Stimulated activated CD8-positive, alpha-beta memory T cell treated with anti-CD3 and anti-CD28 coated beads, Interleukin-15, amount 100 ng/mL, for 4 hours (primary cell): ENCODE results near the gene CD22.
"Not testable (repeated sequence)": the region's sequence is repeated elsewhere in the genome, so short reads cannot be mapped to it uniquely, and the experiment has no call there.

Experiments
- DNase-seq, 2 donors: peaks; one replicate each; pipeline ENCODE4 v3.0.0-alpha.2; 2020; ENCODE audit warnings: low read depth in 2 of 2

The CD22 gene

DNA sequence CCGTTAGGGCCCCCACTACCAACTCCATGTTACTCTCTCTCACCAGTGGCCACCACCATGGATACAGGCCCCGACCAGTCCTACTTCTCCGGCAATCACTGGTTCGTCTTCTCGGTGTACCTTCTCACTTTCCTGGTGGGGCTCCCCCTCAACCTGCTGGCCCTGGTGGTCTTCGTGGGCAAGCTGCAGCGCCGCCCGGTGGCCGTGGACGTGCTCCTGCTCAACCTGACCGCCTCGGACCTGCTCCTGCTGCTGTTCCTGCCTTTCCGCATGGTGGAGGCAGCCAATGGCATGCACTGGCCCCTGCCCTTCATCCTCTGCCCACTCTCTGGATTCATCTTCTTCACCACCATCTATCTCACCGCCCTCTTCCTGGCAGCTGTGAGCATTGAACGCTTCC is 29.8 kb downstream of the CD22 start:
- not testable (repeated sequence) for DNase-seq

DNA sequence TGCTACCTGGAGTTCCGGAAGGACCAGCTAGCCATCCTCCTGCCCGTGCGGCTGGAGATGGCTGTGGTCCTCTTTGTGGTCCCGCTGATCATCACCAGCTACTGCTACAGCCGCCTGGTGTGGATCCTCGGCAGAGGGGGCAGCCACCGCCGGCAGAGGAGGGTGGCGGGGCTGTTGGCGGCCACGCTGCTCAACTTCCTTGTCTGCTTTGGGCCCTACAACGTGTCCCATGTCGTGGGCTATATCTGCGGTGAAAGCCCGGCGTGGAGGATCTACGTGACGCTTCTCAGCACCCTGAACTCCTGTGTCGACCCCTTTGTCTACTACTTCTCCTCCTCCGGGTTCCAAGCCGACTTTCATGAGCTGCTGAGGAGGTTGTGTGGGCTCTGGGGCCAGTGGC is 30.4 kb downstream of the CD22 start:
- not testable (repeated sequence) for DNase-seq

DNA sequence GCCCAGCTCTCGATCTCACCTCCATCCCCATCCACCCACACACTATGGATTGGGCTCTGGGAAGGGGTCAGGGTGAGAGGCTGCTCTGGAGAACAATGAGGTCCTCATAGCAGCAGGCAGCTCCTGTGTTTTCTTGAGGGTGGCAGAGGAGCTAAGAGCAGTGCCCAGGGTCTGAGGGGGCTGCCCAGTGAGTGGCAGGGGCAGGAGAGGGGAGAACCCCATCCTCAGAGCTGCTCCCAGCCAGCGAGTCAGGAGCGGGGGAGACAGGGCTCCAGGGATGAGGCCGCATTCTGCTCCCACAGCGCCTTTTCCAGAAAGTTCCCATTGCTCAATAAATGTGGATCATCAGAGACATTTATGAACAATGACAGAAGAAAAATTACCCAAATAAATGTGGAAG is 31.1 kb downstream of the CD22 start:
- not testable (repeated sequence) for DNase-seq

DNA sequence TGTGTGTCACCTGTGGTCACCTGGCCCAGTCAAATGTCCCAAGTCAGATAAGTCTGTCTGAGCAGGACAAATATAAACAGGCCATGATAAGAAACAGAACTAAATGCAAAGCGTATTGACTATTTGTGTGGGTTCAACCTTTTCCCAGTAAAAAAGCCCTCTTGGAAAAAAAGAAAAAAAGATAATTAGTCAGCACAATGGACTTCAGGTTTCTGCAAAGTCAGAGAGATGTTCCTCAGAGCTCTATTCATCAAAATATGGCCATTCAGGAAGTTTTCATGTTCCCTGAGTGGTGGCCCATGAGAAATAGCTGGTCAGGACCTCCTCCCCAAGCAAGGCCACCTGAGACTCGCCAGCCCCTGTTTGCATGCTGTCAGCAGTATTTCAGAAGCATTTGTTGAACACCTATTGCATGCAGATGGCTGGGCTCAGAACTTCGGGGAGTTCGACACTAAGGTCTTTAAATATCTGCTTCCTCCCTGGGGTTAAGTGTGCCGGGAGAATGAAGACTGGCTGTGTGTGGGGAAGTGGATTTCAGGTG is 32.0 kb downstream of the CD22 start:
- DNase-seq: no peak

DNA sequence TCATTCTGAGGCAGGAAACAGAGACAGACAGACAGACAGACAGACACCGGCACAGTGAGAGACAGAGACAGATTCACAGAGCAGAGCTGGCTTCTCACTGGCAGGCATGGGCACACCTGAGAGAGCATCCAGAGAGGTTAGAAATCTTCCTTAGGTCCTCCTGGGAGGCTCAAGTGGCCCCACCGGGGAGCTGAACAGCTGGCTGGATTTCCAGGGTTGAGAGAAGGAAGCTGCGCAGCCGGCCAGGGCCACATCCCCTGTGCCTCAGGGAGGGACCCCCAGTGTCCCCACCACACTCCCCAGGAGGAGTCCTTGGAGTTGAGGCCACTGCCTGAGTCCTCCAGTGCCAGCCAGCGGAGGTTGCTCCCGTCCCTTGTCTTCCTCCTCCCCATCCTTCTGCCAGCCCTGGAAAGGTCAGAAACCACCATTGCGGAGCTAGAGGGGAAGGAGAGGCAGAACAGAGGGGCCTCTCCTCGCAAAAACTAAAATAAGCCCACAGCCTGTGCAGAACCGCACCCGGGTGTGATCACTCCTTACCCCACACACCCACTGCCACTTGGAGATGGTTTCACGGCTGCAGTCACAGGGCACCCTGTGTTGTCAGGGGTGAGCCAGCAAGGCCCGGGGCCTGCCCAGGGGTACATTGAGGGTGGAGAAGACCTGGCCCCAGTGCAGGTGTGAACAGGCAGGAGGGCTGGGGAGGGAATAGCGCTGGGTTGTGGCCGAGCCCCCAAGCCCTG is 33.4 kb downstream of the CD22 start:
- no peak for DNase-seq

DNA sequence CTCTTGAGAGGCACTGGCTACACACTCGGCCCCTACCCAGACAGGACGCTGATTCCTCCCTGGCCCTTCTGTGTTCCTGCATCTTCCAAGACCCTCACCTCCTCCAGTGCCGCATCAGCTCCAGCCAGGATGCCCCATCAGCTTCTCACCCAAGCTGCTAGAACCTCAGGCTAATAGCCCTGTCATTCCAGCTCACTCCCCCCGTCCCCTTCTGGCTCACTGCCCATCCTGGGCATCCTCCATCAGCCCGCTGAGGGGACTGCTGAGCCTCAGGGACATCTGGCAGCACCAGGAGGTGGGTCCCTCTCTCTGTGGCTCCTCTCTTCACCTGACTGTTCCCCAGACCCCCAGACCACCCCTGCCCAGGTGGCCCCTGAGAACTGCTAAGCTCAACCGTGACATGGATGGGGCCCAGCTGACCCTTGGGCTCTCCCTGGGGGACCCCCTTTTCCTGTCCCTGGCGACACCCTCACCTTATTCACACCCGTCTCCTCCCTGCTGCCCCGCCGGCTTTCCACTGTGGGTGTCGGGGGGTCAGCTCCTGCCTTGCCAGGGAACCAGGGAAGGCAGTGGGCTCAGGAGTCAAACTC is 34.1 kb downstream of the CD22 start:
- DNase-seq: no peak

DNA sequence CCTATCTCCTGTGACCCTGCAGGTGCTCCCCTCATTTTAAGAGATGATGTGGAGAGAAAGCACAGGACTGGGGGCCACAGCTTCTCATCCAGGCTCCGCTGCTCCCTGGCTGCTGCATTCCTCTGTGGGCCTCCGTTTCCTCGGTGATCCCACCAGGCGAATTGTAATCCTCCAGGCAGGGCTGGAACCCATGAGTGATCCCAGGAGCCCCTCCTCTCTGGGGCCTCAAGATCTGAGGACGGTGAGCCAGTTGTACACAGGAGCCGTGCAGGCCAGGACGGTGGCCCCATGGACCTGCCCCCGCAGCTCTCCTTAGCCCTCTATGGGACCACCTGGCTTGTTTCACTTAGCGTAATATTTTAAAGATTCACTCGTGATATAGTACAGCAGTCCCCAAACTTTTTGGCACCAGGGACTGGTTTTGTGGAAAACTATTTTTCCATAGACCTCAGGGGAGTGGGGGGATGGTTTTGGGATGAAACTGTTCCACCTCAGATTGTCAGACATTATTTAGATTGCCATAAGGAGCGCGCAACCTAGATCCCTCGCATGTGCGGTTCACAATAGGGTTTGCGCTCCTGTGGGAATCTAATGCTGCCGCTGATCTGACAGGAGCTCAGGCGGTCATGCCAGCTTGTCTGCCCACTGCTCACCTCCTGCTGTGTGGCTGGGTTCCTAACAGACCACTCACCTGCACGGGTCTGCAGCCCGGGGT is 34.9 kb downstream of the CD22 start:
- no peak for DNase-seq

DNA sequence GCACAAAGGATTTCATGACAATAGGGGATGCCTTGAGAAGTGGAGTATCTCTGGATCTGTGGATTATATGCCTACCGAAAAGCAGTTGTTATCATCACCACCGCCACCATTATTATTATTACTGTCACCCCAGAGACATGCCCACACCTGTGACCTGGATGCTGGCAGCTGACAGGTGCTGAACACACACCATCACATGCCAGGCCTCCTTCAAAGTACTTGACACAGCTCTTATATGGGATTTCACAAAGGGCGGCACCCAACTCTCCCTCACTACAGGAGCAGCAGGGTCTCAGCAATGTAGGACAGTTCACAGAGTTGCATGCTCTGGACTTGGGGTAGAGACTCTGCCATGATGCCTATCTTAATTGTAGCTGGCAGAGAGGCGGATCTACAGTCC is 36.3 kb downstream of the CD22 start:
- no peak for DNase-seq

DNA sequence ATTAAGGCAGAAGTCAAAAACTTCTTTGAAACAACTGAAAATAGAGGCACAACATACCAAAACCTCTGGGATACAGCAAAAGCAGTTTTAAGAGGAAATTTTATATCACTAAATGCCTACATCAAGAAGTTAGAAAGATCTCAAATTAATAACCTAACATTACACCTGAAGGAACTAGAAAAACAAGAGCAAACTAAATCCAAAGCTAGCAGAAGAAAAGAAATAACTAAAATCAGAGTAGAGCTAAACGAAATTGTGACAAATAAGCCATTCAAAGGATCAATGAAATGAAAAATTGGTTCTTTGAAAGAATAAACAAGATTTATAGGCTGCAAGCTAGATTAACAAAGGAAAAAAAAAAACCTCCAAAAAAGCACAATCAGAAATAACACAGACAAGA is 39.4 kb downstream of the CD22 start:
- no peak for DNase-seq

DNA sequence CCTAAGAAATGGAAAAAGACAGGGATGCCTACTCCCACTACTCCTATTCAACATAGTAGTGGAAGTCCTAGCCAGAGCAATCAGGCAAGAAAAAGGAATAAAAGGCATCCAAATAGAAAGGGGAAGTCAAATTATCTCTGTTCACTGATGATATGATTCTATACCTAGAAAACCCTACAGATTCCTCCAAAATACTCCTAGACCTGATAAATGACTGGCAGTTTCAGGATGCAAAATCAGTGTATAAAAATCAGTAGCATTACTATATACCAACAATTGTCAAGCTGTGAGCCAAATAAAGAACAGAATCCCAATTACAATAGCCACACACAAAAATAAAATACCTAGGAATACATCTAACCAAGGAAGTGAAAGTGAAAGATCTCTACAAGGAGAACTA is 40.5 kb downstream of the CD22 start:
- DNase-seq: no peak

DNA sequence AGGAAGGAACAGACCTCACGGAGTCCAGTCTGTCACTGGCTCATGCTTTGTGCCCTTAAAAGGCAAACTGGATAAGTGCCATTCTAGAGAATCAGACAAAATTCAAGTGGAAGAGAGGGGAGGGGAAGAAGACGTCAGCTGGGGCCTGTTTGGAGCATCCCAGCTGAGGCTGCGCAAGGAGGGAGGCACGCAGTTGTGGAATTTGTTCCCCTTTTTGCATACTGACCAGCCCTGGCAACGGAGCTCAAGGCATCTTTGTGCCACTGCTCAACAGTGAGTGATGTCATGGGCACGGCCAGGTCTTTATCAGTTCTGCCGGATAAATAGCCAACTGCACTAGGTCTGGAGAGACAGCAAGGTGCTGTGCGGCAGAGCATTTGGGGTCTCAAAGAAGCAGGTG is 41.7 kb downstream of the CD22 start, which contains the start of gene GPR42:
GPR42 (plus strand) TSS at position 347 of the 400 bp plus-strand sequence. CDS start 292 bp downstream, outside the sequence.
- DNase-seq: no peak

DNA sequence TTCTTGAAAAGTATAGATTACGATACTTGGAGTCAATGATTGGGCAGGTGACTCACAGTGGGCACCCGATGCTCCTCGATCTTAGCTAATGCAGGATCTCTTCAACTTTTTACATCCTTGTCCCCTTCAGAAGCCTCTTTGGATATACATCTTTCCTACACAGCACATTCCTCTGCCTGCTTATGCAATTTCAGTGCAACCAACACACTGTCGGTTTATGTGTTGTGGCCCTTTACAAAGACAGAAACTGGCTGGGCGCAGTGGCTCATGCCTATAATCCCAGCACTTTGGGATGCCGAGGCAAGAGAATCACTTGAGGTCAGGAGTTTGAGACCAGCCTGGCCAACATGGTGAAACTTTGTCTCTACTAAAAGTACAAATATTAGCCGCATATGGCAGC is 44.5 kb downstream of the CD22 start:
- DNase-seq: no peak

DNA sequence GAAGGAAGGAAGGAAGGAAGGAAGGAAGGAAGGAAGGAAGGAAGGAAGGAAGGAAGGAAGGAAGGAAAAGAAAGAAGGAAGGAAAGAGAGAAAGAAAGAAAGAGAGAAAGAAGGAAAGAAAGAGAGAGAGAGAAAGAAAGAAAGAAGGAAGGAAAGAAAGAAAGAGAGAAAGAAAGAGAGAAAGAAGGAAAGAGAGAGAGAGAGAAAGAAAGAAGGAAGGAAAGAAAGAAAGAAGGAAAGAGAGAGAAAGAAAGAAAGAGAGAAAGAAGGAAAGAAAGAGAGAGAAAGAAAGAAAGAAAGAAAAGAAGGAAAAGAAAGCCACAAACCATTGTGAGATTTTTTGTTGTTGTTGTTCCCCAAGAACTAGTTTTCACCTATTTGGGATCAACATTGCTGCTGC is 45.0 kb downstream of the CD22 start:
- DNase-seq: not testable (repeated sequence)

DNA sequence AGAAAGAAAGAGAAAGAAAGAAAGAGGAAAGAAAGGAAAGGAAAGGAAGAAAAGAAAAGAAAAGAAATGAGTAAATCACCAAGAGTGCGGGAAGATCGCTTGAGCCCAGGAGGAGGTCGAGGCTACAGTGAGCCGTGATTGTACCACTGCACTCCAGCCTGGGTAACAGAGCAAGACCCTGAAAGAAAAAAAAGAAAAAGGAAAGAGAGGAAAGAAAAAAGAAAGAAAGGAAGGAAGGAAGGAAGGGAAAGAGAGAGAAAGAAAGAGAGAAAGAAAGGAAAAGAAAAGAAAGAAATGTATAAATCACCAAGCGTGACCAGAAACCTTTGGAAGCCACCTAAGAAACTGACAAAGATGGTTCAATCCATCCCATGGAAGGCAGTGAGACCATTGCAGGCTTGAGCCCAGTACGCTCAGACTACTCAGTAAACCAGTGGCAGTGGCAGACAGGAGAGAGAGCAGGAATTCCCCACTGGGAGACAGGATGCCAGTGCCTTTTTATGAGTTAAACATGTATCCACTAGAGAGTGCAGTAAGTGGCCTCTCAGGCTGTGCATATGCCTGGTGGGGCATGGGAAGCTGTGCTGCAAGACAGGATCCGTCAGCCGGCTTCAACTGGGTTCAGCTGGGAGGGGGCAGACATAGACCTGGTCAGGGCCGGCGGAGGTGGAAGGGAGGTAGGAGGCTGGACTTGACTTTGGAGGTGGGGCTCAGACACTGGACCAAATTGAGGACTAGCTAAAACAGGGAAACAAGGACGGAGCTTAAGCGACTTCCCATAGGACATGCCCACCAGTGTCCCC is 46.7 kb downstream of the CD22 start:
- no peak for DNase-seq

DNA sequence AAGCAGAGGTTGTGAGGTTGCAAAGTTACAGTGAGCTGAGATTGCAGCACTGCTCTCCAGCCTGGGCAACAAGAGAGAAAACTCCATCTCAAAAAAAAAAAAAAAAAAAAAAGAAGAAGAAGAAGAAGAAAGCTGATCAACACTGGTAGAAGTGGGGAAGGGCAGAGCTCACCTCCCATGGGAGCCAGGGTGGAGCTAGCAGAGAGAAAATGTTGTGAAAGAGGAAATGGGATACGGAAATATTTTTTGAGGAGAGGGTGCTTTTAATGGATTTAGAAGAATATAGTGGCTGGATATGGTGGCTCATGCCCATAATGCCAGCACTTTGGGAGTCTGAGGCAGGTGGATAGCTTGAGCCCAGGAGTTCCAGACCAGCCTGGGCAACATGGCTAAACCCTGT is 48.7 kb downstream of the CD22 start:
- no peak for DNase-seq

DNA sequence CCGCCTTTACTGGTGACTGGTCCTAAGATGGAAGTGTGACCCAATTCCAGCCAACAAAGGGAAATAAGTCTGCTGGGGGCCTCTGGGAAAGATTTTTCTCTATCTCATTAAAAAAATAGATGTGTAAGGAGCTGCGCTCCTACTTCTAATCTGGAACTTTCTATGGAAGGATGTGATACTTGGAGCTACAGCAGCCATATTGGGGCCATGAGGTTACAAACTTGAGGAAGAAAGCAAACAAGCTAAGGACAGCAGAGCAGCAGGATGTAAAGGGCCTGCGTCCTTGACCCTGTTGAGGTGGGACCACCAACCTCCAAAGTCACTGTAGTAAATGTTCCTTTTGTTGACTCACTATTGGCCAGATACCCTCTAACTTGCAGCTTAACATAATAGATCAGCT is 49.4 kb downstream of the CD22 start:
- DNase-seq: no peak

DNA sequence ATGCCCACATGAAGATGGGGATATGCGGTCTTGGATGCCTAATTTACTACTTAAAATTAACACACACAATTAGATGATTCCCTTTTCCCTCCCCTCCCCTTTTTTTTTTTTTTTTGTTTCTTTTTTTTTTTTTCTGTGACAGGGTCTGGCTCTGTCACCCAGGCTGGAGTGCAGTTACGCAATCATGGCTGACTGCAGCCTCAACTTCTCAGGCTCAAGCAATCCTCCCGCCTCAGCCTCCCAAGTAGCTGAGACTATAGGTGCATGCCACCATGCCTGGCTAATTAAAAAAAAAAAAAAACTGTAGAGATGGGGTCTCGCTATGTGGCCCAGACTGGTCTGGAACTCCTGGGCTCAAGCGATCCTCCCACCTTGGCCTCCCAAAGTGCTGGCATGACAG is 50.6 kb downstream of the CD22 start:
- DNase-seq: not testable (repeated sequence)

DNA sequence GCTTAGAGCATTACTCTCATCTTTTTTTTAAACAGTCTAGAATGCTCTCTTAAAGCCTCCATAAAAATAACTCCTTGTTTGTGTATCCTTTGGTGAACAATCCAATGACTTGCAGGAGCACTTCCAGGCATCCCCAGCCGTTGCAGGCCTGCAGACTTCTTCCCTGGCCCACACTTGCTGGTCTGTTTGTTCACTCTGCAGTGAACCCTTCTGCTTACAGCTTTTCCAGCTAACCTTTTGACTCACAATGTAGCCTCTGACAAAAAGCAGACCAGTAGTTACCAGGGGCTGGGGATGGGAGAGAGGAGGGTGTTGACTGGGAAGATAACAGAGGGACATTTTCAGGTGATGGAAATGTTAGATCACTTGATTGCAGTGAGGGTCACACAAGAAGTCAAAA is 51.0 kb downstream of the CD22 start:
- DNase-seq: no peak

DNA sequence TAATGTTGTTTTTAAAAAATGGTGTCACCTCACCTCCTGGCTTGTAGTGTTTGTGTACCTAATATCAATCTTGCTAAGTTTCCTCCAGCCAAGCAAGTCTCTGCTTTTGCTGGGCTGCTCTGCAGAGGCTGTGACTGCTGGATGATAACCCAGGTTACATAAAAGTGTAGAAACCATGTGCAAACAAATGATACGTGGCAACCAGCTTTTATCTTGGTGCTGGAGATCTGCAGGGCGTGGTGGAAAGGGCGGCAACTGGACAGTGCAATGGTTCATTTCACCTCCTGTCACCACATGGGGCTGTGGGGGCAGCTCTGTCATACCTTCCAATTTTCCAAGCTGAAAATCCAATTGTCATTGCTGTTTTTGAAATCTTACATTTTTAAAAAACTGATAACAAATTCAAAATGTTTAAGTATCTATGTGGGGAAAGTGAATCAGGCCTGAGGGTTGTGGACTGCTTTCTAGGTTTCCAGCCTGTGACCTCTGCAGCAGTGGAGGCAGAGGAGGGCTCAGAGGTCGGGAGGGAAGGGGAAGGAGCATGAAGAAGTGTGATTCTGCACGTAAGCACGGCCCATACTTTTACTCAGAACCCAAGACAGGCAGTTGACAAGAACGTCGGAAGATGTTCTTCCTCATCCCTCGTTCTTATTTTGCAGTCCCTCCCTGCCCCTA is 51.6 kb downstream of the CD22 start:
- DNase-seq: no peak

DNA sequence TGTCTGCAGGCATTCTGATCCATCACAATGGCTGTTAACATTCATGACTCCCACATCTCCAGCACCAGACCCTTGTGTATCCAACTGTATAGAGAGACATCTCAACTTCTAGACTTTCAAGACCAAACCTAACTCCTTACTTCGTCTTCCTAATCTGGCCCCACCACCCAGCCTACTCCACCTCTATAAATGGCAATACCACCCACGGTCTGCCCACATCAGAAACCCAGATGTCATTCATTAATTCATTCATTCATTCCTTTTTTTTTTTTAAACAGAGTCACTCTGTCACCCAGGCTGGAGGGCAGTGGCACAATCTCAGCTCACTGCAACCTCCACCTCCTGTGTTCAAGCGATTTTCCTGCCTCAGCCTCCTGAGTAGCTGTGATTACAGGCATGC is 52.3 kb downstream of the CD22 start:
- no peak for DNase-seq

DNA sequence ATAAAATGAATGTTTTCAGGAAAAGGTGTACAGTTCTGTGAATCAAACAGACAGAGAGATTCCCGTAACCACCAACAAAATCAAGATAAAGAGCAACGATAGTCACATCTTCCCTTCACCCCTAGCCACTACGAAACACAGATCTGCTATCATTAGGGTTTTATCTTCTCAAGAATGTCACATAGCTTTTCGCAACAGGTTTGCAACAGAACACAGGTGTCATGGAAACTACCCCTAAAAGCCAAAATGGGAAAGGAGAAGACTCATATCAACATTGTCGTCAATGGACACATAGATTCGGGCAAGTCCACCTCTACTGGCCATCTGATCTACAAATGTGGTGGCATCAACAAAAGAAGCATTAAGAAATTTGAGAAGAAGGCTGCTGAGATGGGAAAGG is 52.9 kb downstream of the CD22 start:
- no peak for DNase-seq
